Esophagus muscularis mucosa (tissue), 4 donors: Measurements from ENCODE around the gene DDA1.

ENCODE experiments used
- CTCF ChIP-seq, 3 experiments: fragments of 200-600 bp in 2 of 3; fragments of 450-650 bp in 1 of 3; sonication (generic) in 2 of 3; IDR thresholded peaks; one replicate each; pipeline ENCODE4 v1.5.1; 2017 to 2019; ENCODE audit warnings: antibody characterized with exemption in 3 of 3, mild to moderate bottlenecking in 2 of 3, moderate library complexity in 1 of 3
- EP300 ChIP-seq: sonication (generic); formaldehyde crosslinking; IDR thresholded peaks from one replicate; pipeline ENCODE4 v1.6.1; 2017; ENCODE audit warnings: antibody characterized with exemption
- POLR2A ChIP-seq: fragments of 450-650 bp; IDR thresholded peaks from one replicate; pipeline ENCODE4 v1.6.1; 2017; ENCODE audit warnings: antibody characterized with exemption, moderate library complexity, mild to moderate bottlenecking, low read depth
- POLR2AphosphoS5 ChIP-seq, 2 donors: sonication (generic); formaldehyde crosslinking; IDR thresholded peaks; one replicate each; pipeline ENCODE4 v1.6.1; 2017; ENCODE audit warnings: antibody characterized with exemption in 2 of 2

GRCh38 chr19:17286752-17287151 is 22.6 kb upstream of the DDA1 start:
- TF ChIP-seq CTCF (IDR thresholded peaks at IDR 0.05) (no peak), POLR2A (no peak), POLR2AphosphoS5 (IDR thresholded peaks at IDR 0.05) (no peak), EP300 (no peak)
